ENCODE results near the gene MPPED1.

Gene MPPED1

DNA sequence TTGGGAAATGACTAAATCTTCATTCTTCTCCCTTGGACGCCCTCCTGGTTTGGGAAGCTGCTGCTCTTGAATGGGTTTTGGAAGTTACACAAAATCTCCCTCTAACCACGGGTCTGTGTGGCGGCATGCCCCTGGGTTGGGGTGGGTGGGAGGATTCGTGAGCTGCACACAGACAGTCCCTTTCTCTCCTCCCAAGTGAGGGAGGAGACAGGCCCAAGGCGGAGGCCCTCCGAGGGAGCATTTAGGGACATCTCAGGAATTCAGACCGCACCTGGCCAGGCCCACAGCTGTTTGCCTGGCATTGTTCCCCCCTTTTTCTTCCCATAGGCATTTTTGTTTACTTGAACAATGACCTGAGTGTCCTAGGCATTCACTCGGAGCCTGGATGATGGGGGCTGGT is 94.1 kb downstream of the MPPED1 start:
- no peak for DNase-seq (ENCODE audit: low read depth)
- H3K4me3 ChIP-seq (ENCODE audit: low read length): no peak overlapping the region
- TF ChIP-seq CTCF (conservative IDR thresholded peaks at IDR 0.05; ENCODE audit: low read depth, low read length): no peak

- no peak for DNase-seq (ENCODE audit: low read depth)
- no peak for TF ChIP-seq CTCF (conservative IDR thresholded peaks at IDR 0.05; ENCODE audit: low read depth, low read length)
- H3K4me3 ChIP-seq (ENCODE audit: low read length): no peak overlapping the region
Measured at GRCh38 chr22:43506487-43506886, 94.7 kb downstream of the MPPED1 start.

GRCh38 chr22:43507235-43507634 is 95.4 kb downstream of the MPPED1 start:
- no peak overlapping the region for H3K4me3 ChIP-seq (ENCODE audit: low read length)

DNA sequence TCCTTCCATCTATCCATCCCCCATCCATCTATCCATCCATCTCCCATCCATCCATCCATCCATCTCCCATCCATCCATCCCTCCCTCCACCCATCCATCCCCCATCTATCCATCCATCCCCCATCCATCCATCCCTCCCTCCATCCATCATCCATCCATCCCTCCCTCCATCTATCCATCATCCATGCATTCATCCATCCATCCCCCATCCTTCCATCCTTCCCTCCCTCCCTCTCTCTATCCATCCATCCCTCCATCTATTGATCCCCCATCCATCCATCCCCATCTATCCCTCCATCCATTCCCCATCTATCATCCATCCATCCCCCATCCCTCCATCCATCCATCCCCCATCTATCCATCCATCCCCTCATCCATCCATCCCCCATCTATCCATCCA is 96.7 kb downstream of the MPPED1 start:
- H3K4me3 ChIP-seq (ENCODE audit: low read length): no peak overlapping the region
- TF ChIP-seq CTCF (conservative IDR thresholded peaks at IDR 0.05; ENCODE audit: low read depth, low read length): no peak
- no peak for DNase-seq (ENCODE audit: low read depth)

More at GRCh38 chr22:43507235-43507634, 95.4 kb downstream of the MPPED1 start:
- no peak for DNase-seq (ENCODE audit: low read depth)
- TF ChIP-seq CTCF (conservative IDR thresholded peaks at IDR 0.05; ENCODE audit: low read depth, low read length): no peak

GRCh38 chr22:43509337-43509736 is 97.5 kb downstream of the MPPED1 start:
- DNase-seq (ENCODE audit: low read depth): no peak
- TF ChIP-seq CTCF (conservative IDR thresholded peaks at IDR 0.05; ENCODE audit: low read depth, low read length): no peak
- no peak overlapping the region for H3K4me3 ChIP-seq (ENCODE audit: low read length)

- DNase-seq (ENCODE audit: low read depth): no peak
- no peak for TF ChIP-seq CTCF (conservative IDR thresholded peaks at IDR 0.05; ENCODE audit: low read depth, low read length)
- H3K4me3 ChIP-seq (ENCODE audit: low read length): no peak overlapping the region
Measured at GRCh38 chr22:43510281-43511070, 98.7 kb downstream of the MPPED1 start.

DNA sequence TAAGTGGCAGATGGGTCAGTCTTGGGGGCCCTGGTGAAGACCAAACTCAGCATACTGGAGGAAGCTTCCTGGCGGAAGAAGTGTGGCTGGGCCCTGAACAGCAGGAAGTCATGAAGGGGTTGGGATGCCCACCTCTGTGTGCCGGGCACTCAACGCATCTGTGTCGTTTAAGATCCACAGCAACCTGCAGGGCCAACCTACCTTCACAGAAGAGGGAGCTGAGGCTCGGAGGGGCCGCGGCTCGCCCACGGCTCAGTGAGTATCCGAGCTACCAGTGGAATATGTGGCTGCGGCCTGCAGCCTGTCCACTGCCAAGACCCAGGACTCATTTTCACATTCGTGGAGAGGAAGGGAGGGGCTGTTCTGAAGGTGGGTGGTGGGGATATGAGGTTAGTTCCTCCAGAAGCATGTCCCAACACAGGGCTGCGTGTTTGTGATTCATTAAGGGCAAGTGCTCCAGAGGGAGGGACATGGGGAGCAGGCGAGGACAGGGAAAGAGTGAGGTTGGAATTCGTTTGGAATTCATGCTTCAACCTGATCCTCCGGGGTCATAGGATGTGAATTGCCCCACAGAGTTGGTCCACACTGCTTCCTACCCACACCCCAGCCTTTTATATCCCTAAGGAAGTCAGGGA is 99.6 kb downstream of the MPPED1 start:
- DNase-seq (ENCODE audit: low read depth): no peak
- no peak overlapping the region for H3K4me3 ChIP-seq (ENCODE audit: low read length)
- TF ChIP-seq CTCF (conservative IDR thresholded peaks at IDR 0.05; ENCODE audit: low read depth, low read length): no peak

All from retinal pigment epithelial cell (primary cell).